ENCODE data around the gene TPSD1. TPM values are rescaled to one million over a fixed set of nuclear protein-coding genes. Genes with fewer than 3 reads are reported as not detected.

TPSD1 gene
- total and polyA plus RNA-seq, 2 experiments from 2014 or later = 0.17 TPM; not detected in 1

- Mint-ChIP-seq H3K27ac (no peak overlapping the region), H3K4me3 (no peak overlapping the region), H3K4me1 (no peaks in the 10 kb centered on the region), H3K27me3 (ENCODE audit: insufficient read depth, low read depth, poor library complexity) (peaks cover 14% of the 10 kb centered on the region), H3K36me3 (ENCODE audit: low read depth) (0 out of 3 replicates have a peak, but pooled peaks cover 3% of the 10 kb centered on the region), H3K9me3 (no peaks in the 10 kb centered on the region)
- Histone ChIP-seq H3K4me3 (no peak overlapping the region), H3K4me1 (ENCODE audit: insufficient read depth) (no peaks in the 10 kb centered on the region), H3F3A (replicated peaks; ENCODE audit: low read depth) (no peaks in the 10 kb centered on the region), H3K36me3 (ENCODE audit: insufficient read depth) (no peaks in the 10 kb centered on the region), H3K4me2 (no peak overlapping the region), H3K27ac (ENCODE audit: low read depth) (no peak overlapping the region), H3K9me2 (ENCODE audit: insufficient read depth) (no peaks in the 10 kb centered on the region), H3K27me3 (ENCODE audit: insufficient read depth) (no peaks in the 10 kb centered on the region), H3K79me2 (replicated peaks; ENCODE audit: insufficient read depth) (no peaks in the 10 kb centered on the region), H2AFZ (no peak overlapping the region), H4K20me1 (replicated peaks; ENCODE audit: insufficient read depth) (no peaks in the 10 kb centered on the region; the same call in 1 of the 2 replicates)
- no peak for ATAC-seq
- no peak for DNase-seq (ENCODE audit: low spot score)
- TF ChIP-seq NANOG (IDR thresholded peaks at IDR 0.05; ENCODE audit: borderline replicate concordance) = no peak
- TF ChIP-seq STAT1 (IDR thresholded peaks at IDR 0.05; ENCODE audit: unreplicated experiment) = no peak
- TF ChIP-seq, protein P1, sequence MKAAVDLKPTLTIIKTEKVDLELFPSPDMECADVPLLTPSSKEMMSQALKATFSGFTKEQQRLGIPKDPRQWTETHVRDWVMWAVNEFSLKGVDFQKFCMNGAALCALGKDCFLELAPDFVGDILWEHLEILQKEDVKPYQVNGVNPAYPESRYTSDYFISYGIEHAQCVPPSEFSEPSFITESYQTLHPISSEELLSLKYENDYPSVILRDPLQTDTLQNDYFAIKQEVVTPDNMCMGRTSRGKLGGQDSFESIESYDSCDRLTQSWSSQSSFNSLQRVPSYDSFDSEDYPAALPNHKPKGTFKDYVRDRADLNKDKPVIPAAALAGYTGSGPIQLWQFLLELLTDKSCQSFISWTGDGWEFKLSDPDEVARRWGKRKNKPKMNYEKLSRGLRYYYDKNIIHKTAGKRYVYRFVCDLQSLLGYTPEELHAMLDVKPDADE (IDR thresholded peaks at IDR 0.05) = no peak
These were observed 43.2 kb upstream of the TPSD1 start for GRCh38 chr16:1212616-1213194.

DNA sequence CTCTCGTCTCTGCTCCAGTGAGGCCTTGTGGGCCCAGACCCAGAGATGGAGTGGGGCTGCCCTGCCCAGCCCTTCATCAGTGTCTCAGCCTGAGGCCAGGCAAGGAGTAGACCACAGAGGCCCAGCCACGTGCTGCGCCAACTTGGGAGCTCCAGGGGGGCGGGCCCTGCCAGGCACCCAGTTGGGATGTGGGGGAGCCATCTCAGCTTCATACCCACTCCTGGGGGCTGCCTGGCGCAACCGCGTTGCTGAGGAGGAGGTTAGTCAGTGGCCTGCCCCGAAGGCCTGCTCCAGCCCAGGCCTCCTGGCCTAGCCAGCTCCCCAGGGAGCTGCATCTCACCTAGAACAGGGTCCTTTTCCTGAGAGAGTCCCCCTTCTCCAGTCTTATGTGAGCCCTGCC lies 42.6 kb upstream of the TPSD1 start:
- no peak for TF ChIP-seq ZNF462 (CRISPR knock-in tag; IDR thresholded peaks at IDR 0.05)
- no peak for TF ChIP-seq POLR2AphosphoS5 (IDR thresholded peaks at IDR 0.05; ENCODE audit: low read depth)
- ATAC-seq = no peak
- H3K4me1 ChIP-seq (ENCODE audit: insufficient read depth) = no peaks in the 10 kb centered on the region
- no peak overlapping the region for H3K4me2 ChIP-seq
- H3K9me2 ChIP-seq (ENCODE audit: insufficient read depth) = no peaks in the 10 kb centered on the region
- H3F3A ChIP-seq (replicated peaks; ENCODE audit: low read depth) = no peaks in the 10 kb centered on the region
- H3K79me2 ChIP-seq (replicated peaks; ENCODE audit: insufficient read depth) = no peaks in the 10 kb centered on the region
- Mint-ChIP-seq H3K9me3 (no peaks in the 10 kb centered on the region), H3K4me3 (no peak overlapping the region), H3K27me3 (ENCODE audit: insufficient read depth, low read depth, poor library complexity) (peaks cover 10% of the 10 kb centered on the region), H3K27ac (no peak overlapping the region), H3K4me1 (no peaks in the 10 kb centered on the region), H3K36me3 (ENCODE audit: low read depth) (0 out of 3 replicates have a peak, but pooled peaks cover 2% of the 10 kb centered on the region)
- no peak overlapping the region for H2AFZ ChIP-seq
- no peak for DNase-seq (ENCODE audit: low spot score)
- no peak overlapping the region for H3K27ac ChIP-seq (ENCODE audit: low read depth)
- H3K4me3 ChIP-seq = no peak overlapping the region
- H4K20me1 ChIP-seq (replicated peaks; ENCODE audit: insufficient read depth) = no peaks in the 10 kb centered on the region; the same call in 1 of the 2 replicates
- H3K36me3 ChIP-seq (ENCODE audit: insufficient read depth) = no peaks in the 10 kb centered on the region
- no peaks in the 10 kb centered on the region for H3K27me3 ChIP-seq (ENCODE audit: insufficient read depth)
